Measurements from ENCODE around the gene COX7A2. TPM values are rescaled to one million over a fixed set of nuclear protein-coding genes. Genes with fewer than 3 reads are reported as not detected.

The COX7A2 gene
- polyA plus RNA-seq, 1 donor (not counting 4 experiments of a cell fraction or from before 2014, with no cell fraction given) = 474 TPM

DNA sequence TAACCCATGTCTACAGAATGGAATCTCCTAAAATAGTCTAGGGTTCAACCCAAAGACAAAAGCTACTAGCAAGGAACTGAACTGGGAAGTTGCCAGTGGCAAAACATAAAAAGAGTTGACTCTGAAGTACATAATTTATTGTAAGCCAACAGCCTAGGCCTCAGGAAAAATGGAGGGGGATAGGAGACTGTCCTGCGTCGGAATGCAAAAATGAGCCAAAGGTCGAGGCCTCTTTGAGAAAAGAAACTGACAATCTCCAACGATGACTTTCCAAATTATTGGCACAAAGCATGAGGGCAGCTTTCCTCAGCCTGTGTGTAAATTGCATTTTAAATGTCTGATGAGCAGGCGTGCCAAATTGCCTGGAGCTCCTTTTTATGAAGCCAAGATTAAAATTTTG lies 39.9 kb downstream of the COX7A2 start:
- Histone ChIP-seq H2AFZ (ENCODE audit: control insufficient read depth, low read length) (no peak overlapping the region), H3K79me2 (ENCODE audit: control insufficient read depth, insufficient read depth, low read length) (peaks cover 64% of the 10 kb centered on the region), H3K27me3 (ENCODE audit: control insufficient read depth, extremely low read depth, insufficient read depth, low read length) (no peaks in the 10 kb centered on the region), H3K9me3 (ENCODE audit: control insufficient read depth, low read depth, low read length) (no peaks in the 10 kb centered on the region), H3K27ac (ENCODE audit: control insufficient read depth, insufficient read depth, low read length) (peak overlapping the region; percentile 92), H4K20me1 (ENCODE audit: control insufficient read depth, extremely low read depth, insufficient read depth, low read length) (no peaks in the 10 kb centered on the region), H3K9ac (ENCODE audit: control insufficient read depth, extremely low read depth, insufficient read depth, low read length) (peak overlapping the region; percentile 98), H3K4me3 (ENCODE audit: control insufficient read depth in 2 of 3, extremely low read depth in 1 of 3, insufficient read depth in 2 of 3, low read depth in 1 of 3, low read length in 3 of 3) (peak overlapping the region; percentile 77 to 98 (median 97)), H3K36me3 (ENCODE audit: control insufficient read depth in 2 of 2, extremely low read depth in 1 of 2, insufficient read depth in 2 of 2, low read length in 2 of 2) (peaks cover 3 to 8% of the 10 kb centered on the region in 2 experiments), H3K4me2 (ENCODE audit: control insufficient read depth, extremely low read depth, insufficient read depth, low read depth, low read length) (peak overlapping the region; percentile 88), H3K4me1 (ENCODE audit: control insufficient read depth, extremely low read depth, insufficient read depth, low read length) (peaks cover 22% of the 10 kb centered on the region), H3K9me1 (ENCODE audit: control insufficient read depth, extremely low read depth, insufficient read depth, low read length) (no peaks in the 10 kb centered on the region)
- FAIRE-seq (no peak), DNase-seq (ENCODE audit: low read depth, low spot score) (no peak)
- TF ChIP-seq EZH2 (IDR thresholded peaks at IDR 0.05; ENCODE audit: low read length) (no peak), CTCF (optimal IDR thresholded peaks at IDR 0.05 in 1 of 3, IDR thresholded peaks at IDR 0.05 in 1 of 3, conservative IDR thresholded peaks at IDR 0.05 in 1 of 3; ENCODE audit: extremely low read depth in 1 of 3, insufficient read depth in 2 of 3, low read length in 3 of 3) (no peak)
- dilution Hi-C loops (cut with MboI; ENCODE audit: extremely low pct_ligation_motif_present, low sequenced_read_pairs) = no loop called here

GRCh38 chr6:75202676-75203131 lies 40.9 kb downstream of the COX7A2 start:
- dilution Hi-C loops (cut with MboI; ENCODE audit: extremely low pct_ligation_motif_present, low sequenced_read_pairs) = no loop called here

More at GRCh38 chr6:75202676-75203131, 40.9 kb downstream of the COX7A2 start:
- Histone ChIP-seq H2AFZ (ENCODE audit: control insufficient read depth, low read length) (no peak overlapping the region), H3K4me1 (ENCODE audit: control insufficient read depth, extremely low read depth, insufficient read depth, low read length) (peaks cover 22% of the 10 kb centered on the region), H3K4me2 (ENCODE audit: control insufficient read depth, extremely low read depth, insufficient read depth, low read depth, low read length) (peak overlapping the region; percentile 88), H3K9me1 (ENCODE audit: control insufficient read depth, extremely low read depth, insufficient read depth, low read length) (no peaks in the 10 kb centered on the region), H3K9me3 (ENCODE audit: control insufficient read depth, low read depth, low read length) (no peaks in the 10 kb centered on the region), H3K79me2 (ENCODE audit: control insufficient read depth, insufficient read depth, low read length) (peaks cover 70% of the 10 kb centered on the region), H3K27ac (ENCODE audit: control insufficient read depth, insufficient read depth, low read length) (peak overlapping the region; percentile 55), H3K9ac (ENCODE audit: control insufficient read depth, extremely low read depth, insufficient read depth, low read length) (peak overlapping the region; percentile 98), H3K27me3 (ENCODE audit: control insufficient read depth, extremely low read depth, insufficient read depth, low read length) (no peaks in the 10 kb centered on the region), H3K36me3 (ENCODE audit: control insufficient read depth in 2 of 2, extremely low read depth in 1 of 2, insufficient read depth in 2 of 2, low read length in 2 of 2) (peaks cover 3 to 8% of the 10 kb centered on the region in 2 experiments), H4K20me1 (ENCODE audit: control insufficient read depth, extremely low read depth, insufficient read depth, low read length) (no peaks in the 10 kb centered on the region), H3K4me3 (ENCODE audit: control insufficient read depth in 2 of 3, extremely low read depth in 1 of 3, insufficient read depth in 2 of 3, low read depth in 1 of 3, low read length in 3 of 3) (peak overlapping the region; percentile 14 to 29 (median 28))
- TF ChIP-seq EZH2 (IDR thresholded peaks at IDR 0.05; ENCODE audit: low read length) (no peak), CTCF (optimal IDR thresholded peaks at IDR 0.05 in 1 of 3, IDR thresholded peaks at IDR 0.05 in 1 of 3, conservative IDR thresholded peaks at IDR 0.05 in 1 of 3; ENCODE audit: extremely low read depth in 1 of 3, insufficient read depth in 2 of 3, low read length in 3 of 3) (no peak)
- FAIRE-seq (peak; percentile 96), DNase-seq (ENCODE audit: low read depth, low spot score) (no peak)

All from keratinocyte (primary cell).